NB4 (cell line): Measurements from ENCODE around the gene KLHDC8A.
A peak's percentile ranks its signal among the peaks of the same experiment; 100 is the strongest.

Experiments
- DNase-seq: peaks from one replicate; pipeline ENCODE4 v3.0.0; 2010; ENCODE audit warnings: low read depth
- H3K4me3 ChIP-seq: one replicate; pipeline ENCODE4 v1.5.1; 2011; ENCODE audit warnings: mild to moderate bottlenecking, low read depth, low read length, moderate library complexity
- MYC ChIP-seq: IDR thresholded peaks from 2 replicates; pipeline ENCODE4 v1.6.1; 2011; ENCODE audit warnings: low read depth, low read length
- POLR2A ChIP-seq: IDR thresholded peaks from 2 replicates; pipeline ENCODE4 v1.6.1; 2011; ENCODE audit warnings: mild to moderate bottlenecking; ENCODE audit not compliant: insufficient read length; ENCODE audit errors: extremely low read depth
- TF ChIP-seq, protein P1 (sequence below): IDR thresholded peaks from one replicate; pipeline ENCODE4 v1.5.1; 2012; ENCODE audit warnings: low read depth, low read length
- TF ChIP-seq, protein P2 (sequence below): IDR thresholded peaks from 2 replicates; pipeline ENCODE4 v1.6.1; 2011; ENCODE audit warnings: low read depth, low read length

KLHDC8A gene

DNA sequence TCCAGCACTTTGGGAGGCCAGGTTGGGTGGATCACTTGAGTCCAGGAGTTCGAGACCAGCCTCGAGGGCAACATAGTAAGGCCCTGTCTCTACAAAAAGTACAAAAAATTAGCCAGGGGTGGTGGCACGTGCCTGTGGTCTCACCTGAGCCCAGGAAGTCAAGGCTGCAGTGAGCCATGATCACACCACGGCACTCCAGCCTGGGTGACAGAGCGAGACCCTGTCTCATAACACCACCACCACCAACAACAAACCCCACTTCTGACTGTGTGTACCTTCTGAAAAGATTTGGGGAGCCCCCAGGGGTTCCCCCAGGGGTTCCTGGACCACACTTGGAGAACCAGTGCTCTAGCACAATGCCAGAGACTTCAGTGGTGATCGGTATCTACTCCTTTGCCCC is 65.1 kb downstream of the KLHDC8A start:
- H3K4me3 ChIP-seq, result no peak overlapping the region
- TF ChIP-seq POLR2A, result no peak
- TF ChIP-seq MYC, result no peak
- TF ChIP-seq, protein P1, sequence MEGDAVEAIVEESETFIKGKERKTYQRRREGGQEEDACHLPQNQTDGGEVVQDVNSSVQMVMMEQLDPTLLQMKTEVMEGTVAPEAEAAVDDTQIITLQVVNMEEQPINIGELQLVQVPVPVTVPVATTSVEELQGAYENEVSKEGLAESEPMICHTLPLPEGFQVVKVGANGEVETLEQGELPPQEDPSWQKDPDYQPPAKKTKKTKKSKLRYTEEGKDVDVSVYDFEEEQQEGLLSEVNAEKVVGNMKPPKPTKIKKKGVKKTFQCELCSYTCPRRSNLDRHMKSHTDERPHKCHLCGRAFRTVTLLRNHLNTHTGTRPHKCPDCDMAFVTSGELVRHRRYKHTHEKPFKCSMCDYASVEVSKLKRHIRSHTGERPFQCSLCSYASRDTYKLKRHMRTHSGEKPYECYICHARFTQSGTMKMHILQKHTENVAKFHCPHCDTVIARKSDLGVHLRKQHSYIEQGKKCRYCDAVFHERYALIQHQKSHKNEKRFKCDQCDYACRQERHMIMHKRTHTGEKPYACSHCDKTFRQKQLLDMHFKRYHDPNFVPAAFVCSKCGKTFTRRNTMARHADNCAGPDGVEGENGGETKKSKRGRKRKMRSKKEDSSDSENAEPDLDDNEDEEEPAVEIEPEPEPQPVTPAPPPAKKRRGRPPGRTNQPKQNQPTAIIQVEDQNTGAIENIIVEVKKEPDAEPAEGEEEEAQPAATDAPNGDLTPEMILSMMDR, result no peak
- TF ChIP-seq, protein P2, sequence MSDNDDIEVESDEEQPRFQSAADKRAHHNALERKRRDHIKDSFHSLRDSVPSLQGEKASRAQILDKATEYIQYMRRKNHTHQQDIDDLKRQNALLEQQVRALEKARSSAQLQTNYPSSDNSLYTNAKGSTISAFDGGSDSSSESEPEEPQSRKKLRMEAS, result no peak

DNA sequence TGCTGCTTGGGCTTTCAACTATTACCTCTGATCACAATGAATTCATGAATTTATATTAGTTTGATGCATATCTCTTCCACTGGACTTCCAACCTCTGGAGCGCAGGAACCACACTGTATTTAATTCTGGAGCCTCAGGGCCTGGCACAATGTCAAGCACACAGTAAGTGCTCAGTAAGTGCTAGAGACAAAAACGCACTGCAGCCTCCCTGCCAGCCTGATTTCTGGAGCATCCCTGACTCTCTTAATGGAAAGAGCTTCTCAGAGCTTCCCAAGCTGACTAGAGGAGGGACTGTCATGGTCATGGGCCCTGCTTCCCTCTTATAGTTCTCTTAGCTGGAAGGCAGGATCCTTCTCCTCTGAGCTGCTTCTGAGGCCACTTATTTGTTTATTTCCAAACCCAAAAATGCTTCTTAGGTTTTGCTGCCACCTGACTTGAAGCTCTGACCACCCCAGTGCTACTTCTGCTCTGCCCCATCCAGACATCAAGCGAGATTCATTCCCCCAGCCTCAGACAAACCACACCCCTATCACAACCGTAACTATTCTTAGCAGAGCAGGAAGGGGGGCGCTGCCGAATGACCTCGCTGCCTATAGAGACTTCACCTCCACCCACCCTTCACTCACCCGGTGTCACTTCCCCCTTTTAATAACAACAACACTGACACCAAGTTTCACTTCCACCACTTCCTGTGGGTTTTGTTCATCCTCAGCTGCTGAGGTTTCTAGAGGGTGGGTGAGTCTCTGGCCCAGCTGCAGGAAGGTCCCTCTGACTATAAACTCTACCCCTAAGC is 68.8 kb downstream of the KLHDC8A start:
- H3K4me3 ChIP-seq, result no peak overlapping the region
- peak; percentile 97 for DNase-seq
- no peak for TF ChIP-seq MYC

More for the DNA sequence above, 65.1 kb downstream of the KLHDC8A start:
- no peak for DNase-seq

DNA sequence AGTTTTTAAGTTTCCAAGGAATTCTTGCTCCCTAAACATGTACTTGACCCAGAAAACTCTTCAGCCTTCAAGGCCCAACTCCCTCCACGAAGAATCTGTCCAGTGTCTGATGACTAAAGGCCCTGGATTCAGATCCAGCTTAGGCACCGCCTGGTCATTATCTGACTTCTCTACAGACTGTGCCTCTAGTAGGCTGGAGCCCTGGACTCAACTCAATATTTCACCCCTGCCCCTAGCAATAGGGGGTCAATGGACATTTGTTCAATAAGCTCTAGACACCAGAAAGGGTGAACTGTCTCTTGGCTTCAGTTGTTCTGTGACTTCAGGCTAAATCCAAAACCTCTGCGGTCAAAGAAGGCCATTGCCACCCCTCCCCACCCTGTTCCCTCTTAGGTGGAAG is 69.6 kb downstream of the KLHDC8A start:
- TF ChIP-seq MYC, result no peak
- TF ChIP-seq, protein P2, result no peak
- no peak for TF ChIP-seq POLR2A
- TF ChIP-seq, protein P1, result no peak
- H3K4me3 ChIP-seq, result no peak overlapping the region
- no peak for DNase-seq

DNA sequence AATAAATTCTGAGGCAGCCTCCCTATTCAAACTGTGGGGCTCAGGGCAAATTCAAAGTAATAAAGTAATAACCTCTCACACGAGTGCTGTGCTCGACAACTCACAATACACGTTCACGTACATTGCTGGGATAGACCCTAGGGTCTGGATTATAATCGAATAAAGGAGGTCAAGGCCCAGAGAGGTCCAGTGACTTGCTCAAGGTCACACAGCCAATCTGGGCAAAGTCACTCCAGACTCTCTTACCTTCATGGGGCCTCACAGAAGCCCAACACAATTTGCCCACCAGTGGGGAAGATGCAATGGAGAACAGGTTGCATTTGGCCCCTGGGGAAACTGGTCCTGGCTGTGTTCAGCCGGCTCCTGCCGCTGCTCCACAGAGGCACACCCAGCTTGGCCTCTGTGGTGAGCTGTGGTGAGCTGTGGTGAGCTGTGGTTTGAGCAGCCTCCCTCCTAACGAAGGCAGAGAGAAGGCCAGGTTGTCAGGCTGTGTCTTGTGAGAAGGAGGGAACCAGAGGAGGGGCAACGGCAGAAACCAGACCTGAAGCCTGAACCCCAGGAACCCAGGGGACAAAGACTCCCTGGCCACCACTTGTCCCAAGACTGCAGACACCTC is 70.3 kb downstream of the KLHDC8A start:
- TF ChIP-seq, protein P2, result no peak
- no peak for TF ChIP-seq MYC
- TF ChIP-seq POLR2A, result no peak
- TF ChIP-seq, protein P1, result no peak
- no peak overlapping the region for H3K4me3 ChIP-seq
- DNase-seq, result peak; percentile 95
